HS-27A (cell line): ENCODE data around the gene GAB2.
A peak's percentile ranks its signal among the peaks of the same experiment; 100 is the strongest.
"Not testable (repeated sequence)": the region's sequence is repeated elsewhere in the genome, so short reads cannot be mapped to it uniquely, and the experiment has no call there.

ENCODE experiments used
- DNase-seq: peaks from one replicate; pipeline ENCODE4 v3.0.0-alpha.2; 2012; ENCODE audit warnings: low read depth, missing footprints

The GAB2 gene, protein sequence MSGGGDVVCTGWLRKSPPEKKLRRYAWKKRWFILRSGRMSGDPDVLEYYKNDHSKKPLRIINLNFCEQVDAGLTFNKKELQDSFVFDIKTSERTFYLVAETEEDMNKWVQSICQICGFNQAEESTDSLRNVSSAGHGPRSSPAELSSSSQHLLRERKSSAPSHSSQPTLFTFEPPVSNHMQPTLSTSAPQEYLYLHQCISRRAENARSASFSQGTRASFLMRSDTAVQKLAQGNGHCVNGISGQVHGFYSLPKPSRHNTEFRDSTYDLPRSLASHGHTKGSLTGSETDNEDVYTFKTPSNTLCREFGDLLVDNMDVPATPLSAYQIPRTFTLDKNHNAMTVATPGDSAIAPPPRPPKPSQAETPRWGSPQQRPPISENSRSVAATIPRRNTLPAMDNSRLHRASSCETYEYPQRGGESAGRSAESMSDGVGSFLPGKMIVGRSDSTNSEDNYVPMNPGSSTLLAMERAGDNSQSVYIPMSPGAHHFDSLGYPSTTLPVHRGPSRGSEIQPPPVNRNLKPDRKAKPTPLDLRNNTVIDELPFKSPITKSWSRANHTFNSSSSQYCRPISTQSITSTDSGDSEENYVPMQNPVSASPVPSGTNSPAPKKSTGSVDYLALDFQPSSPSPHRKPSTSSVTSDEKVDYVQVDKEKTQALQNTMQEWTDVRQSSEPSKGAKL

GRCh38 chr11:78417175-78417887, at the start of gene GAB2:
GAB2 (minus strand) TSS chr11:78417820; CDS start chr11:78417720, 100 bp downstream.
- DNase-seq = no peak

DNA sequence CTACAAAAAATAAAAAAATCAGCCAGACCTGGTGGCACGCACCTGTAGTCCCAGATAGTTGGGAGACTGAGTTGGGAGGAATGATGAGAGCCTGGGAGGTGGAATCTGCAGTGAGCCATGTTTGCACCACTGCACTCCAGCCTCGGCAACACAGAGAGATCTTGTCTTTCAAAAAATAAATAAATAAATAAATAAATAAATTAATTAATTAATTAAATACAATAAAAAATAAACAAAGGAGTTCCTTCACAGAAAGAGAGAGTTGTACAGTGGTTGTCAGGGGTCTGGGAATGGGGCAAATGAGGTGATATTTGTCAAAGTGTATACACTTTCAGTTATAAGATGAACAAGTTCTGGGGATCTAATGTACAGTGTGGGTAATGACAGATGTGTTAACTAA, 49.8 kb upstream of the GAB2 start:
- DNase-seq = no peak

GRCh38 chr11:78465169-78465942, 47.7 kb upstream of the GAB2 start:
- no peak for DNase-seq

- not testable (repeated sequence) for DNase-seq
Observed at GRCh38 chr11:78464787-78465168, 47.2 kb upstream of the GAB2 start.

DNA sequence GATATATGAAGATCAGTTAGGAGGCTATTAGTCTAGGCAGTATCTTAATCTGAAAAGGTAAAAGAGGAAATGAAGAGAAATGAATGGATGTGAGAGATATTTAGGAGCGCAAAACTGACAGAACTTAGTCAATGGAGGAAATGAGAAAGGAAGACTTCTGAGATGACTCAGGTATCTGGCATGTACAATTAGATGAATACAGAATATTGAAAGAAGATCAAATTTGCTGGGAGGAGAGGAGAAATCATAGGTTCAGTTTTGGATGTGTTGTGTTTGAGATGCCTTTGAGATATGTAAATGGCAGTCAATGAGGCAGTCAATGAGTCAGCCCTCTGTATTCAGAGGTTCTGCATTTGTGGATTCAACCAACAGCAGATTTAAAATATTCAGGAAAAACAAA, 42.9 kb upstream of the GAB2 start:
- peak; percentile 12 for DNase-seq

GRCh38 chr11:78459738-78460137, 42.1 kb upstream of the GAB2 start:
- no peak for DNase-seq

DNA sequence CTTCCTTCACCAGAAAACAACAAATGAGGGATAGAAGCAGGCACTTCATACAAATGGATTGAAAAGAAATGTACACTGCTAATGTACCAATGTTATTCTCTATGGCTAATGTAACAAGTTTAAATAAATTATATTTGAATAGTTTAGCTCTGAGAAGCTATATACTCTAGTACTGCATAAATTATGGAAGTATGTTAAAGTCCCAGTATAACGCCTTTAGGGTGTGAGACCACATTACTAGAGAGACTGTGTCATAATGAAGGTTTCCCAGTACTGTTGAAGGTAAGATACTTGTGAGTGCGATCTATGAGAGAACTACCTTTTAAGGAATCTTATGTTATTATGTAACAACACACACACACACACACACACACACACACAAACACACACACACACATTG, 39.8 kb upstream of the GAB2 start:
- no peak for DNase-seq

GRCh38 chr11:78453140-78453935, 35.7 kb upstream of the GAB2 start:
- DNase-seq = no peak

GRCh38 chr11:78451371-78452150, 33.9 kb upstream of the GAB2 start:
- DNase-seq = no peak

DNA sequence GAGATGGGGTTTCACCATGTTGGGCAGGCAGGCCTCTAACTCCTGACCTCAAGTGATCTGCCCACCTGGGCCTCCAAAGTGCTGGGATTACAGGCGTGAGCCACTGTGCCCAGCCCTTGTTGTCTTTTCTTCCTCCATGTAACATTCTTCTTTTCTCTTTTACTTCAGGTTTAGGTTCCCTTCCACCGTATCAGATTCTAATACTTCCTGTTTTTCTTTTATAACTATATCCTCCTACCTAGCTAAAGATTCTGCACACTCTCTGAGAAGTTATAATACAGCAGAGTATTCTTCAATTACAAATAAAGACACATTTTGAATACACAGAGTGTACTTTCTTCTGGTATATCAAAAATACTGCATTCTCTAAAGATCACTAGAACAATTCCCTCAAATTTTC, 33.2 kb upstream of the GAB2 start:
- DNase-seq = no peak

GRCh38 chr11:78449866-78450265, 32.2 kb upstream of the GAB2 start:
- DNase-seq = peak; percentile 45

- DNase-seq = no peak
Observed at GRCh38 chr11:78446210-78446609, 28.6 kb upstream of the GAB2 start.

GRCh38 chr11:78444726-78445125, 27.1 kb upstream of the GAB2 start:
- no peak for DNase-seq

DNA sequence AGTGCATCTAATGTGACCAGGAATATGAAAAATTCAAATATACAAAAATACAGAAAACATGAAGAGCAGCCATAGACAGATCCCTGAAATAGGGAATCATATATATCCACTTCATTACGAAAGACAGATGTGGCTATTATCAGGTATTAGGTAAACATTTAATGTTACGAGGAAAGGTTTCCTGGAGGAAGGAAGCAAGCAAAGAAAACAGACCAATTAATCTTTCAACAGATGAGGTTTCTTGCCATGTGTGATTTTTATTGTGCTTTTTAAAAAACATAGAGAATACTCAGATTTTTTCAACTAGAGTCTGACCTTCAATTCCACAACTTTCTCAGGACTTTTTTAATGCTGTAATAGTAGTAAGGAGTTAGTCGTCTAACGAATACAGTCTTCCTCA, 24.3 kb upstream of the GAB2 start:
- no peak for DNase-seq

DNA sequence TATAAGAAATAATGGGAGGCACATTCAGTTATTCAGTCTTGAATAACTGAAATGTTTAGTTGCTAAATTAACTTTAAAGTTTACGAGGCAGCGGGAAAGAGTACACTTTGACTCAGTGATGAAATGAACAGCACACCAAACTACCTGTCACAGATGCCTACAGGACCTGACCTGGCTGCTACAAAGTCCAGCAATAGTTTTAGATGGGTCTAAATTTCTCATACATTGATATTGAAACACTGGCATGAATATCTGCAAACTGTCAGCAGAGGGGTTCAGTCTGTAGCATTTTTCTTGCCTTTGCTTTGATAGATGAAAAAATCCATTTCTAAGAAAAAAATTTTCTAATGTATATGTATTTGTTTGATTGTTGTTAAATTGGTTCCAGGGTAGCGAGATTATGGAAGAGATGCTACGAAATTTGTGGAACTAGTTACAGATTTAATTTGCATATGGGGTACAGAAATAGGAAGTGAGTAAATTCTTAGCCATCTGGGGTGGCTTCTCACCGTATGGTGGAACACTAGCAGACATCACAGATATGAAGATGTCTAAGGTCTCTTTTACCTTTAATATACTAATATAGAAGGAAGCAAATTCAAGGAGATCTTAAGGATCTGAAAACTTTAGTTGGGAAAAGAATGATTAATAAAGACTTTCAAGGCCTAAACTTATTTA, 20.8 kb upstream of the GAB2 start:
- no peak for DNase-seq

DNA sequence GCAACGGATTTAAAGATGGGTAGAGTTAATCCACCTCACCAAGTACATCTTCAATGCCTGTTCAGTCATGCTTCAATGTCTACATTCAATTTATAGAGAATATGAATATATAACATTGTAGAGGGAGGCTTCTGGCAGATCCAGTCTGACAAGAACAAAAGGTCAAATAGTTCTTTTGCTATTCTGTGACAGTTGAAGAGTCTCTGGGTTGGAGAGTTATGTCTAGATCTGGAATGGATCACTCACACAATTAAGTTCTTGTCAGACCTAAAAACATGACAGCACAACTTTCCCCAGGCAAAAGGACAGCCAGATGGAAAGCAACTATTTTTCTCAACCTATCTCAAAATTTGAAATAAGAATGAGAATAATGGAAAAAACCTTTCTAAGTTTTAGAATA, 15.3 kb upstream of the GAB2 start:
- no peak for DNase-seq

GRCh38 chr11:78432058-78432515, 14.5 kb upstream of the GAB2 start:
- no peak for DNase-seq

- no peak for DNase-seq
Observed at GRCh38 chr11:78429660-78430059, 12.0 kb upstream of the GAB2 start.

DNA sequence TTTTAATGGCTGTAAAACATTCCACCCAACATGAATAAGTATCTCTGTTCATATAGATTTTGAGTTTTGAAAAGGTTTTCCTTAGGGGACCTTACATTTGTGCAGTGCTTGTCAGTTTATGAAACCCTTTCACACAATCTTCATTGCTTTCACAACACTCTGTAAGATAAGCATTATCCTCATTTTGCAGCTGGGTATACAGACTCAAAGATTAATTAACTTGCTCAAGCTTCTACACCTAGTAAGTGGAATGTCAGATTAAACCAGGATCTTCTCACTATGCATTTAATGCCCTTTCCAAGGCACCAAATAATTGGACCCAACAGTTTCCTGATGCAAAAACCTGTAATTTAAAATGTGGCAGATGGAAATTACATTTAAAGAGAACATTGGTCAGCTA, 11.6 kb upstream of the GAB2 start:
- DNase-seq = no peak

DNA sequence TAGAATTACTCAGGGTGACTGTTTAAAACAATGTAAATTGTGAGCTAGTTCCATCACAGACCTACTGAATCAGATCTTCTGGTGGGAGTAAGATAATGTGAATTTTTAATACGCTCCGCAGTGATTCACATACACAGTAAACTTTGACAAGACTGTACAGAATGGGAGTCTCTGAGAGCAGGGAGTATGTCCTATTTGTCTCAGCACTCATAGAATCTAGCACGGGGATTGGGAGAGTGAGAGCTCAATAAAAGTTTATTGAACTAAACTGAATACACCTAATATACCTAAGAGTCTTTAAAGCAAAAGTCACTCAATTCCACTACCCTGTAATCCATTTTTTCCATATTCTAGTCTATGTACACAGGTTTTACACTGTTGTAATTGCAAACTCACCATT, 11.2 kb upstream of the GAB2 start:
- no peak for DNase-seq
